Prostate gland (tissue), 2 donors: ENCODE data around the gene NIBAN1.

Experiments used
- POLR2A ChIP-seq: fragments of 450-650 bp; IDR thresholded peaks from one replicate; pipeline ENCODE4 v1.6.1; 2016; ENCODE audit warnings: antibody characterized with exemption, mild to moderate bottlenecking
- POLR2AphosphoS5 ChIP-seq: sonication (generic); formaldehyde crosslinking; IDR thresholded peaks from one replicate; pipeline ENCODE4 v1.6.1; 2017; ENCODE audit warnings: antibody characterized with exemption
- TF ChIP-seq, protein P1 (sequence below), 4 experiments: fragments of 200-600 bp in 2 of 4; fragments of 450-650 bp in 2 of 4; sonication (generic) in 2 of 4; IDR thresholded peaks; 1 replicate in 3 of 4; 2 replicates in 1 of 4; pipeline ENCODE4 v1.5.1; 2016 to 2019; ENCODE audit warnings: antibody characterized with exemption in 4 of 4, mild to moderate bottlenecking in 2 of 4, moderate library complexity in 2 of 4

DNA sequence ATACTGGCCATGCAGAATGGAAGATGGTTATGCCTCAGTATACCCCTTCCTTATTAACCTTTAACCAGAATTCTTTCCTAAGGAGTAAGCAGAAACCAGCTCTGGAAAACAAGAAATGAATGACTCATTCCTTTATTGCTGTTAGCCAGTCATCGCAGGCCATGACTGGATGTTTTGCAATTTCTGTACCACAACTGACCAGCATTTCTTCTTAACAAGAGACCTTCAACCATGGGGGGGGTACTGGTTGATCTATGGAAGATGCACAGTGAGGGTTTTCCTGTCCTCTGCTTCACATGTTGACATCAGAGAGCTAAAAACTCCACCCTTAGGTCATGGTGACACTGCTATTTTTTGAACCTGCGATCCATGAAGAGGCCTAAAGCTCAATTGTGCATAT, 43.0 kb upstream of the NIBAN1 start:
- TF ChIP-seq, protein P1, sequence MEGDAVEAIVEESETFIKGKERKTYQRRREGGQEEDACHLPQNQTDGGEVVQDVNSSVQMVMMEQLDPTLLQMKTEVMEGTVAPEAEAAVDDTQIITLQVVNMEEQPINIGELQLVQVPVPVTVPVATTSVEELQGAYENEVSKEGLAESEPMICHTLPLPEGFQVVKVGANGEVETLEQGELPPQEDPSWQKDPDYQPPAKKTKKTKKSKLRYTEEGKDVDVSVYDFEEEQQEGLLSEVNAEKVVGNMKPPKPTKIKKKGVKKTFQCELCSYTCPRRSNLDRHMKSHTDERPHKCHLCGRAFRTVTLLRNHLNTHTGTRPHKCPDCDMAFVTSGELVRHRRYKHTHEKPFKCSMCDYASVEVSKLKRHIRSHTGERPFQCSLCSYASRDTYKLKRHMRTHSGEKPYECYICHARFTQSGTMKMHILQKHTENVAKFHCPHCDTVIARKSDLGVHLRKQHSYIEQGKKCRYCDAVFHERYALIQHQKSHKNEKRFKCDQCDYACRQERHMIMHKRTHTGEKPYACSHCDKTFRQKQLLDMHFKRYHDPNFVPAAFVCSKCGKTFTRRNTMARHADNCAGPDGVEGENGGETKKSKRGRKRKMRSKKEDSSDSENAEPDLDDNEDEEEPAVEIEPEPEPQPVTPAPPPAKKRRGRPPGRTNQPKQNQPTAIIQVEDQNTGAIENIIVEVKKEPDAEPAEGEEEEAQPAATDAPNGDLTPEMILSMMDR (IDR thresholded peaks at IDR 0.05), result no peak
- no peak for TF ChIP-seq POLR2A
- no peak for TF ChIP-seq POLR2AphosphoS5
